ENCODE results near the gene EEF1G. TPM values are rescaled to one million over a fixed set of nuclear protein-coding genes. Genes with fewer than 3 reads are reported as not detected.
A peak's percentile ranks its signal among the peaks of the same experiment; 100 is the strongest.
"Not testable (repeated sequence)": the region's sequence is repeated elsewhere in the genome, so short reads cannot be mapped to it uniquely, and the experiment has no call there.

The EEF1G gene
- total and polyA plus RNA-seq, 11 donors: 549 to 1,190 (median 929) TPM

DNA sequence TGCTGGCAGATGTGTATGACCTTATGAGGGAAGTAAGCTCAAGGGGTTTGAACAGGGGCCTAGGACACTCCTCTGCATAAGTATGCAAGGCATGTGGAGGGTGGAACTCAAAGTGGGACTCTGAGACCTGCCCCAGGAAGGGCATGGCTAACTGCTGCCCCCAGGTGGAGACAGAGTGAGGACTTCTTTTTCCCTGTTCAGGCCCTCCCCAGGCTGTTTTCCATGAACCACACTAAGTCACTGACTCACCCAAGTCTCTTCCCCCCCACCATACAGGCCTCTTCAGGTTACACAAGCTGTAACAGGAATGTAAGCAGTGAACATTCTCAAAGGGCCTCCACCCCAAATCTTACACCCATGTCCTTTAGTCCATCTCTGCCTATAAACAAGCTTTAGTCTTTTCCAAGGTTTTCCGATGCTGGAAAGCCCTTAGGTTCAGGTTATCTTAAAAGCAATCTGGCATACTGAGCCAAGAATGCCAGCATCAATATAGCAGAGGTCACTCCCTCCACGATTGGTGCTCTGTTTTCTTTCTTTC lies 13.1 kb downstream of the EEF1G start:
- 30 to 38% (median 35%) methylated on average over 2 of the region's 2 CpGs for WGBS, 4 donors
- DNase-seq (peak; percentile 86 to 92 (median 88)), ATAC-seq (peak; percentile 80 to 88 (median 84))
- Histone ChIP-seq H3K4me1 (peaks cover 7 to 52% (median 33%) of the 10 kb centered on the region in 12 donors), H3K27ac (peak overlapping the region in 11 of 12 donors; percentile 55 to 86 (median 64)), H3K9me3 (no peaks in the 10 kb centered on the region), H3K4me3 (no peak overlapping the region), H3K27me3 (no peaks in the 10 kb centered on the region), H3K36me3 (peaks cover 0 to 77% (median 74%) of the 10 kb centered on the region in 9 donors)
- TF ChIP-seq, protein P1, sequence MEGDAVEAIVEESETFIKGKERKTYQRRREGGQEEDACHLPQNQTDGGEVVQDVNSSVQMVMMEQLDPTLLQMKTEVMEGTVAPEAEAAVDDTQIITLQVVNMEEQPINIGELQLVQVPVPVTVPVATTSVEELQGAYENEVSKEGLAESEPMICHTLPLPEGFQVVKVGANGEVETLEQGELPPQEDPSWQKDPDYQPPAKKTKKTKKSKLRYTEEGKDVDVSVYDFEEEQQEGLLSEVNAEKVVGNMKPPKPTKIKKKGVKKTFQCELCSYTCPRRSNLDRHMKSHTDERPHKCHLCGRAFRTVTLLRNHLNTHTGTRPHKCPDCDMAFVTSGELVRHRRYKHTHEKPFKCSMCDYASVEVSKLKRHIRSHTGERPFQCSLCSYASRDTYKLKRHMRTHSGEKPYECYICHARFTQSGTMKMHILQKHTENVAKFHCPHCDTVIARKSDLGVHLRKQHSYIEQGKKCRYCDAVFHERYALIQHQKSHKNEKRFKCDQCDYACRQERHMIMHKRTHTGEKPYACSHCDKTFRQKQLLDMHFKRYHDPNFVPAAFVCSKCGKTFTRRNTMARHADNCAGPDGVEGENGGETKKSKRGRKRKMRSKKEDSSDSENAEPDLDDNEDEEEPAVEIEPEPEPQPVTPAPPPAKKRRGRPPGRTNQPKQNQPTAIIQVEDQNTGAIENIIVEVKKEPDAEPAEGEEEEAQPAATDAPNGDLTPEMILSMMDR (IDR thresholded peaks at IDR 0.05): peak; percentile 74 to 88 (median 82)
- no peak for TF ChIP-seq POLR2A (IDR thresholded peaks at IDR 0.05)
- intact Hi-C loops (cut with DNase I): loop anchor here in 9 of 10 donors (1.0 to 5.0 kb wide), 11 partner anchors 13 to 168 kb away; partner anchors contain the start of genes AHNAK (in 1 of the 9) and EEF1G (in 1 of the 9)

DNA sequence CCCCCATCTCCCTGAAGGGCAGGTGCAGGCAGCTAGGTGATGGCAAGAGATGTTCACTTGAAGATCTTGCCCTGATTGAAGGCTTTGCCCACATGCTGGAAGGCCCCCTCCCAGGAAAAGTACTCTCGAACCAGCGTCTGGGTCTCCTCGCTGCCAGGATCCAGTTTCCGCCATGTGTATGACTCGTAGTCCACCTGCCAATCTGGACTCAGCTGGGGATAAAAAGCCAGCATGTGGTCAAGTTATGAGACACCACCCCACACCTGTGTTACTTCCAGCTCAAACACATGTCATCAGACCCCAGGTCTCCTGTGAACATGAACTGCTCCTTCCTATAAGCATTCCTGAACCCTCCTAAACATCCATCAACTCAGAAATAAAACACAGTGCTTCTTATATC lies 14.1 kb downstream of the EEF1G start:
- not testable (repeated sequence) for ATAC-seq, DNase-seq, H3K9me3 ChIP-seq, H3K27me3 ChIP-seq, H3K4me3 ChIP-seq
- intact Hi-C loops (cut with DNase I): loop anchor here (1.0 to 5.0 kb wide), 11 partner anchors 13 to 167 kb away; partner anchors contain the start of genes AHNAK (in 1 of the 10) and EEF1G (in 1 of the 10)
- 73 to 82% (median 77%) methylated on average over 4 to 5 of the region's 5 CpGs for WGBS, 4 donors
- peak overlapping the region in 11 of 12 donors; percentile 55 to 86 (median 64) for H3K27ac ChIP-seq
- H3K36me3 ChIP-seq: peaks cover 0 to 67% (median 64%) of the 10 kb centered on the region in 9 donors
- H3K4me1 ChIP-seq: peaks cover 7 to 62% (median 43%) of the 10 kb centered on the region in 12 donors

DNA sequence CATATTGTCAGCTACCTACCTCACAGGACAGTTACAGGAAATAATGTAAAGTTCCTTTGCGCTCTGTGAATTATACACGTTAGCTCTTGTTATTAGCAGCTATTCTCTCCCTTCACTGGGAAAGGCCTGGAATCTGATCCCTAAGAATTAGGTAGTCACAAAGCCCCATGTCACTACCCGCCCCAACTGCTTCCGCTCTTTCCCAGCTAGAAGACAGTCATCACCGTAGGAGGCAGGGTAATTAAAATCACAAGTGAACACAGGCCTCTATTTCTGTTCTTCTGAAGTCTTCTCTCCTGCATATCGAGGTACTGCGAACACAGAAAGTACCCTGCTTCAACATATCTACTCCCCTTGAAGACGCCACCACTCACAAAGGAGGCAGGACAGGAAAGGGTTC lies 14.5 kb downstream of the EEF1G start:
- Histone ChIP-seq H3K4me1 (peaks cover 7 to 66% (median 48%) of the 10 kb centered on the region in 12 donors), H3K27me3 (no peaks in the 10 kb centered on the region), H3K9me3 (no peaks in the 10 kb centered on the region), H3K36me3 (peaks cover 0 to 63% (median 60%) of the 10 kb centered on the region in 9 donors), H3K4me3 (no peak overlapping the region), H3K27ac (peak overlapping the region in 9 of 12 donors; percentile 55 to 86 (median 64))
- intact Hi-C loops (cut with DNase I): loop anchor here in 1 of 10 donors (5.0 kb wide), 1 partner anchor 137 kb away; no protein-coding TSS in a partner anchor
- no peak for TF ChIP-seq POLR2A (IDR thresholded peaks at IDR 0.05)
- TF ChIP-seq, protein P1 (IDR thresholded peaks at IDR 0.05): no peak
- ATAC-seq: no peak
- 82 to 84% (median 83%) methylated on average over 8 of the region's 8 CpGs for WGBS, 4 donors
- DNase-seq: no peak

DNA sequence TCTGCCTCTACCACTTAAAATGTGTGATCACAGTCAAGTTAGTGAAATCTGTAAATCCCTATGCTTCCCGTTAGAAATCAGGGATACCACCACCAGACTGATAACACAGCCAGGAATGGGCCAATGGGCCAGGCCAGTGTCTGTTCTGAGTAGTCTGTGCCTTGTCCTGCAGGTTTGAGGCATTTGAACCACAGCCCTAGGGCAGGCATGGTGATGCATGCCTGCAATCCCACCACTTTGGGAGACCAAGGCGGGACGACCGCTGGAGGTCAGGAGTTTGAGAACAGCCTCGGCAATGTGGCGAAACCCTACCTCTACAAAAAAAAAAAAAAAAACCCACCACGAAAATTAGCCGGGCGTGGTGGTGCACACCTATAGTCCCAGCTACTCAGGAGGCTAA lies 15.0 kb downstream of the EEF1G start:
- H3K4me3 ChIP-seq: no peak overlapping the region
- H3K27ac ChIP-seq: peak overlapping the region in 3 of 12 donors; percentile 62 to 93 (median 64)
- H3K27me3 ChIP-seq: no peaks in the 10 kb centered on the region
- TF ChIP-seq POLR2A (IDR thresholded peaks at IDR 0.05): no peak
- TF ChIP-seq, protein P1 (IDR thresholded peaks at IDR 0.05): no peak
- H3K36me3 ChIP-seq: peaks cover 0 to 59% (median 56%) of the 10 kb centered on the region in 9 donors
- no peaks in the 10 kb centered on the region for H3K9me3 ChIP-seq
- ATAC-seq: no peak
- WGBS, 4 donors: 89 to 93% (median 92%) methylated on average over 9 of the region's 9 CpGs
- H3K4me1 ChIP-seq: peaks cover 10 to 72% (median 53%) of the 10 kb centered on the region in 12 donors
- peak in 1 of 5 donors; percentile 6 for DNase-seq
- intact Hi-C loops (cut with DNase I): loop anchor here in 1 of 10 donors (5.0 kb wide), 1 partner anchor 136 kb away; no protein-coding TSS in a partner anchor
